ENCODE results near the gene SLC7A11.

Gene SLC7A11

DNA sequence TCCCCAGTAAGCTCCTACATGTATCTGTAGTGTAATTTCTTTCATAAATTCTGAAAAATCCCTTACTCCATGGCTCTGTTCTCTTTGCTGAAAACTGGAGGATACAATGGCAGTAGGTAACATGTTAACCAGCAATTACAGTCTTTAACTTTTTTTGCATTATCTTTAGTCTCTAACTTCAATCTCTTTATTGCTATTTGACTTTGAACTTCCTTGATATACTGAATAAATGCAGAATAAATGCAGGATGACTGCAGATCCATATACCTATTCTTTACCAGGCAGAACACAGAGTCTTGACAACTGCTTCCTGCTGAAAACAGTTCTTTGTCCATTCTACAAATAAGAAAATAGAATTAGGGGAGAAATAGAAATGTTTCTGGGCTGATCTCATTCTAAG, 101.3 kb downstream of the SLC7A11 start:
- no peak for DNase-seq

DNA sequence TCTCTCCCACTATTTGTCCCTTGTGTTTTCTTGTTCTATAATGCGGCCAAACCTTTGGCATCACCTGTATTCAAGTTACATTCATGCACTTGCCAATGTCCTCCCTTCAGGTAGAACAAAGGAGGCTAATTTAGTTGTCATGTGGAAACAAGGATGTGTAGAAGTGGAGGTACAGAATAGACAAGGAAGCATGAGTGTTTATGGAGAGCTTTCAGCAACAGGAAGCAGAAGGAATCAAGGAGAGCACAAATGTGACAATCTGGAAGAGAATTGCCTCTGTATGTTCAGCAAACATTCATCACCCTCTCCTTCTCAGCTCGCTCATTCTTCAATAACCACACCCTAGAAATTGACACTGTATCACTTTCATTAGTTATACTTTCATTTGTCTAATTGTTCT, 103.4 kb downstream of the SLC7A11 start:
- no peak for DNase-seq

- DNase-seq = no peak
Observed at GRCh38 chr4:138135610-138136009, 106.5 kb downstream of the SLC7A11 start.

GRCh38 chr4:138118270-138118669, 123.9 kb downstream of the SLC7A11 start:
- no peak for DNase-seq

- DNase-seq = no peak
Observed at GRCh38 chr4:138115053-138115452, 127.1 kb downstream of the SLC7A11 start.

DNA sequence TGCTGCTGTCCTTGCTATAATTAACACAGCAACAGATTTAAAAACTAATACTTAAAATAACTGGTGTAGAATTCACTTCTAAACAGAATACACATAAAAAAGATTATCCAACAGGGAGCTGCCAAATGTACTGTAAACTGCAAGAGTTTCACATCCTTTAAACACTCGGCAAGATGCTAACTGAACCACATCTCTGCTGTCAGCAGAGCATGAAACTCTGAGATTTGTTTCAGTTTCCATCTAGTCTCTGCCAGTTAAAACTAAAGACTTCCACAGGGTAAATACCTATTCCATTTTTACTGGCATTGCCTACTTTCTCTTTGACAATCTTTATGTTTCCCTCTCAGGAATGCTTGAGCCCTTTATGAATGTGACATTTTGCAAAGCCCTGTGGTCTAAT, 127.7 kb downstream of the SLC7A11 start:
- DNase-seq = no peak

Data from NCI-H2081 (cell line).